Upper lobe of left lung (tissue), 4 donors: ENCODE measurements around the gene ELFN2.

Source experiments
- CTCF ChIP-seq, 6 experiments: fragments of 450-650 bp in 4 of 6; fragments of 200-600 bp in 2 of 6; sonication (generic) in 2 of 6; IDR thresholded peaks; one replicate each; pipeline ENCODE4 v1.5.1; 2016 to 2019; ENCODE audit warnings: antibody characterized with exemption in 6 of 6
- POLR2AphosphoS5 ChIP-seq, 2 donors: sonication (generic); formaldehyde crosslinking; IDR thresholded peaks; one replicate each; pipeline ENCODE4 v1.5.1; 2017; ENCODE audit warnings: antibody characterized with exemption in 2 of 2

DNA sequence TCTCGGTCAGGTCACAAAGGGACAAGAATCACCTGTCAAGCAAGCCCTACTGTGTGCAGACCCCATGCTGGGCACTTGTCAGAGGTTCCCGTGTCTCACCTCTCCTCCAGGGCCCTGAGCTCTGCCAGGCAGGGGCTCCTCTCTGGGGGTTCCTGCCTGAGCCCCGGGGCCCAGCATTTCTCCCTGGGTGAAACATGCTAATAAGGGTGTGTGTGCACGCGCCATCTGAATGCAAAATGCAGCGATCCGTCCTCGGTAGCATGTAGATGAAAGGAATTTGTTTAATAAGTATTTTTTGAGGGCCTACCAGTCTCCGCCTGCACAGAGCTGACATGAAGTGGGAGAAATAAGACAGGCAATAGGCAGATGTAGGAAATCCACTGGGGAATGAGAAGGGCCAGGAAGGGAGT is 5.8 kb downstream of the ELFN2 start:
- TF ChIP-seq POLR2AphosphoS5 (IDR thresholded peaks at IDR 0.05) (no peak), CTCF (IDR thresholded peaks at IDR 0.05) (no peak)
